Measurements from ENCODE around the gene ANXA11. TPM values are rescaled to one million over a fixed set of nuclear protein-coding genes. Genes with fewer than 3 reads are reported as not detected.

Gene ANXA11
- total RNA-seq, 2 experiments from 2014 or later, result 181 to 191 TPM

Other genes starting within 250 kb of the ANXA11 start
- 10 to 100 TPM; 11.1 to 14.7 TPM for gene TMEM254, start 126.9 kb downstream of the ANXA11 start, total RNA-seq
- not detected for gene PLAC9, start 72.8 kb downstream of the ANXA11 start, total RNA-seq
- not detected for gene MAT1A, start 84.1 kb upstream of the ANXA11 start, total RNA-seq
- not detected for gene DYDC1, start 151.2 kb upstream of the ANXA11 start, total RNA-seq
- under 1 TPM in 1 of 2 experiments, not detected in 1; 0.42 TPM for gene DYDC2, start 151.2 kb upstream of the ANXA11 start, total RNA-seq
- gene PRXL2A, start 203.0 kb upstream of the ANXA11 start, total RNA-seq, result 10 to 100 TPM; 23.3 to 24.5 TPM
- gene TSPAN14, start 248.8 kb upstream of the ANXA11 start, total RNA-seq, result 10 to 100 TPM; 39.6 to 40.4 TPM